Measurements from ENCODE around the gene FOXO3B.
"Not testable (repeated sequence)": the region's sequence is repeated elsewhere in the genome, so short reads cannot be mapped to it uniquely, and the experiment has no call there.

Gene FOXO3B

DNA sequence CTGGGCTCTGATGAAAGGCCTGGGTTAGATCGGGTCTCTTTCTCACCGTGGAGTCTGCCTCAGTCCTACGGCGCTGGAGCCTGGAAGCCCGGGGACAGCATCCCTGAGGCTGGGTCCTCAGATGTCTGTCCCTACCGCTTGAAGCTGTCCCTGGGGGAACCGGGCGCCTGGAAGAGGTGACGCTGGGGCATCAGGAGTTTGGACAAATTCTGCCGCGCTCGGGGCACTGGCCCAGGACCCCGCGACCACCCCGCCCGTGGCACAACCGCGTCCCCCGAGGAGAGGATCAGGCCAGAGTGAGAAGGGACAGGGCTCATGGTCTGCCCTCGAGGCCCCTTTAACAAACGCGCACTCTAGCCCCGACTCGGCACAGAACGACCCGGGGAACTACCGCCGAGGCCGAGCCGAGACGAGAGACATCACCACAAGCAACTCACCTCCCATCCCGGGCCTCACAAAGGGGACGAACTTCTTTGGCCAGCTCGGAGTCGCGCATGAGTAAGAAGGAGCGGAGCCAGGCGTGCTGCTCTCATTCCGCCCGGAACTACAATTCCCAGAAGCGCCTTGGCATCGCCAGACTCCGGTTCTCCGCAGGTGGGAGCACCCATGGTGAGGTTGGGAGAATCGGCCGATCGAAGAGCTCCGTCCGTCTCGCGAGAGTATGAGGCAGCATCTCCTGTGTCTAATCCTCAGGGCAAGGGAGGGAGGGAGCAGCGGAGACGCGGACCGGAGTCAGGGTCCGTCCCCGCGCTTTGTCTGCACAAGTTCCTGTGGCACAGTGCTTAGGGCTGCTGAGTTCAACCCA is at the start of gene FOXO3B:
Gene FOXO3B (minus strand): TSS at position 548 of the 805 bp plus-strand sequence. CDS start 663 bp downstream, outside the sequence.
- peak; percentile 96 for DNase-seq

GRCh38 chr17:18723509-18723908 is 41.4 kb upstream of the FOXO3B start:
- DNase-seq: not testable (repeated sequence)

- DNase-seq: not testable (repeated sequence)
Measured at GRCh38 chr17:18722612-18723011, 40.5 kb upstream of the FOXO3B start.

- not testable (repeated sequence) for DNase-seq
Measured at GRCh38 chr17:18721775-18722547, 39.8 kb upstream of the FOXO3B start.

GRCh38 chr17:18719428-18720110 is 37.5 kb upstream of the FOXO3B start:
- not testable (repeated sequence) for DNase-seq

DNA sequence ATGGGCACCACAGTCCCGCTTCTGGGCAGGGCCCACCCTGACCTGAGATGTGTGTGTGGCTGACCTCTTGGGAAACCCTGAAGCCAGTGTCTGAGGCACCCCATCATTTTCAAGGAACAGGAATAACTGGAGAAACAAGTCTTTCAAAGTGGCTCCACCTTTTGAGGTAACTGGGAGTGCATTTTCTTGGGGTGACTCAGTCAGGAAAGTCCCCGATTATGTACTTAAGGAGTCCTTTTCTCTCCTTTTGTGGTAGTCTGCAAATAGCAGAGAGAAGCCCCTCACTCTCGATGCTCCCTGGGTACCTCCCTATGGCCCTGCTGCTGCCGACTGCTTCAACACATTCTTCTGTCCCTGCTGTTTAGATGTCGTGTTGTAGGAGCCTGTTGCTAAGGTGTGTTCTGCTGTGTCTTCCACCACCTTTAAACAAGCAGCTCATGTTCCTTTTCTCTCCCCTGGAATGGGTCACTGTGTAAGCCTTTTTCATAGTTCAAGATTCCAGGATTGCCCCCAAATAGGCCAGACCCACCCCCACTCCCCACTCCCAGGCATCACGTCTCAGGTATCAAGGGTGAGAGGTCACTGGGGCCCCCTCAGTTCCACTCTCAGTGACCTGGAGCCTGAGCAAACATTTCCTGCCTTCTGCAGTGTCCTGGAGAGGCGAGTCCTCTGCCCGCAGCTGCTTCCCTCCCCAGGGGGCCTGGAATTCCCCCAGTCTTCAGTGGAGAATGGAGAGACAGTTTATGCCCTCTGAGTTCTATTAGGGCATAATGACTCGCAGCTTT is 36.7 kb upstream of the FOXO3B start:
- DNase-seq: not testable (repeated sequence)

DNA sequence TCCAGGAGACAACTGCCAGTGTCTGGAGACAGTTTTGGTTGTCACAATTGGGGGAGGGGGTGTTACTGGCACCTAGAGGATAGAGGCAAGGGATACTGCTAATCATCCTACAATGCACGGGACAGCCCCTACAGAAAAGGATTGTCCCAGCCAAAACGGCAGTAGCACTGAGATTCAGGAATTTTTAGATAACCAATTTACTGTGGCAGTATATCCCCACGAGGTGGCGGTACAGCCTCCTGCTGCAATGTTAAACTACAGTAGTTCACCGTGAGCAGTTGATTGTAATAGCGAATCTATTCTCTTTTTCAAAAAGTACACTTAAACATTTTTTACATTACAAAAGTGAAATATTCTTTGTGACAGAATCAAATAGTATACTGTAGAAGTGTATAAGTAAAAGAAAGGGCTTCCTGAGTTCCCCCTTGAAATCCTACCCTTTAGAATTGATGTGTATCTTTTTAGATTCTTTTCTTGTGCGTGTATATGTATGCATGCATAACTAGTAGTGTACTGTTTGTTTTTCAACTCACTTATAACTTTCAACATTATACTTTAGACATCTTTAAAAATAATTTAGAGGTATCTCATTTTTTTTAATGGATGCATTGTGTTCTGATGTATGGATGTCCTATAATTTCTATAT is 30.4 kb upstream of the FOXO3B start:
- DNase-seq: peak; percentile 19

DNA sequence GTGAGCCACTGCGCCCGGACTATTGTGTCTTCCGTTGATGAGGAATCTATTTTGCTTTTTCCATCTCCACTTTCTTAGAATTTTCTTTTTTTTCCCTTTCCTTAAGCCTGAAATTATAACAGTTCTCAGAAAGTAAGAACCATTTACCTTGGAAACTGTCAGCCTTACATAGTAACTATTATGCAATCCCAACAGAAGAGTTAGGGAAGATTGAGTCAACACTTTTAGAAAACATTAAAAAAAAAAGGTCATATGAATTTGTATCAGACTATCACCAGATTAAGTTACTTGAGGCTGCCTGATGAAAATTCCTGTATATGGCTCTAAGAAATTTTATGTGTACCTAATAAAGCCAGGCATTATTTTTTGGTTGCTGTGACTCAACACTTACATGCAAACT is 26.1 kb upstream of the FOXO3B start:
- not testable (repeated sequence) for DNase-seq

- not testable (repeated sequence) for DNase-seq
Measured at GRCh38 chr17:18705955-18706354, 23.8 kb upstream of the FOXO3B start.

DNA sequence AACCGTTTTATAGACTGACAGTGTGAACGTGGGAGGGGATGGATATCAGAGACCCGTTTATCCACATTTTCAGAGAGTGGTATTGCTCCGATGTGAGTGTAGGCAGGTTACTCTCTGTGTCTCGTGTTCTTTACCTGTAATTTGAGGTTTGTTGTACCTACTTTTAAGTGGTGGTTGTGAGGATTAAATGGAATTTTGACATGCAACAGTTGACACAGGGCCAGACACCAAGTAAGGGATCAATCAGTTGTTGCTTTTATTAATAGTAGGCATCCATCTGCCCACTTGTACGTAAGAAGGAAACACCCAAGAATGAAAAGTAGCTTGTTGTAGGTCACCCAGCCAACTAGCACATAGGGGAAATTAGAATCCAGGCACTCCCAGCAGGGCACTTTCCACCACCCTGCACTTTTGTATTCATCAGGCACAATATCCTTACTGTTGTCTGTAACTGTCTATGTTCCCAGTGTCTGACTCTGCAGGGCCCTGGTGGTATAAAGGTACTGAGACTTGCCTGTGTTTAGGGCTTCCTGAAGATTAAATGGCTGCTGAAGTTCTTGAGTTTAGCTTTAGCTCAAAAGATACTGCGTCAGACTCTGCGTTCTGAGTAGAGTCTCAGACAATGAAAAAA is 16.5 kb upstream of the FOXO3B start:
- DNase-seq: not testable (repeated sequence)

DNA sequence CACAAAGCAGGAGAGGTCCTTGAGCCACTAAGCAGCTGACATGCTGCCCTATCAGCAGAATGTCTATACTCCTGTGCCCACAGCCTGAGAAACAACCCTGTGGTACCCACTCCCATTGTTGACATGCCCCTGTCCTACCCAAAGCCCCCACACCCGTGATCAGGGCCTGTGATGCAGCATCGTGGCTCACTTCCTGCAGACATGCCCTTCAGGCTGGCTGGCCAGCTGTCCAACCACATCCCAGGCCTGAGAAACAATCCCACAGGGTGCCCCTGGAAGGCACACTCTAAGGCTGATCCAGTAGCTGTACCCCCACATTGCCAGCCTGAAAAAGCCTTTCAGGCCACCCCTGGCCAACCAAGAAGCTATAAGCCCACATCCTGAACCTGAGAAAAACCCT is 13.0 kb upstream of the FOXO3B start:
- DNase-seq: not testable (repeated sequence)

DNA sequence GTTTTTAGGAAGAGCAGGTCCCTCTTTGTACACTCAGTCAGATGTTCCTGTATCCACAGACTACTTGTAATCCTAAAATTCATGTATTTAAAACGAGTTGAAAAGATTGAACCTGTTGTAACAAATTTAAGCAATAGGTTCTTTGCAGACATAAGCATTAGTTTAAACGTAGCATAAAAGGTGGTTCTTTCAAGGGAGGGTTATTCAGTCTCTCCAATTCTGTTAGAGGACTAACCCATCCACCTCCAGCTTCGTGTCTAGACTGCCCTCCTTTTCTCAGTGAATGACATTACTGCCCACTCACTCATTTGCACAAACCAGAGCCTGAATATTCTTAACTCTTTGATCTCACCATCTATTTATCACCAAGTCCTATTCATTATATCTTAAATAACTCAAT is 554 bp upstream of the FOXO3B start:
- DNase-seq: not testable (repeated sequence)

DNA sequence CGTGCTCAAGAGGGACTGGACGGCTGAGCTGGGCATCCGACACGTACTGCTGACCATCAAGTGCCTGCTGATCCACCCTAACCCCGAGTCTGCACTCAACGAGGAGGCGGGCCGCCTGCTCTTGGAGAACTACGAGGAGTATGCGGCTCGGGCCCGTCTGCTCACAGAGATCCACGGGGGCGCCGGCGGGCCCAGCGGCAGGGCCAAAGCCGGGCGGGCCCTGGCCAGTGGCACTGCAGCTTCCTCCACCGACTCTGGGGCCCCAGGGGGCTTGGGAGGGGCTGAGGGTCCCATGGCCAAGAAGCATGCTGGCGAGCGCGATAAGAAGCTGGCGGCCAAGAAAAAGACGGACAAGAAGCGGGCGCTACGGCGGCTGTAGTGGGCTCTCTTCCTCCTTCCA is 4.7 kb downstream of the FOXO3B start:
- not testable (repeated sequence) for DNase-seq

- DNase-seq: not testable (repeated sequence)
Measured at GRCh38 chr17:18676928-18677327, 5.2 kb downstream of the FOXO3B start.

GRCh38 chr17:18672395-18673227 is 9.5 kb downstream of the FOXO3B start:
- not testable (repeated sequence) for DNase-seq

DNA sequence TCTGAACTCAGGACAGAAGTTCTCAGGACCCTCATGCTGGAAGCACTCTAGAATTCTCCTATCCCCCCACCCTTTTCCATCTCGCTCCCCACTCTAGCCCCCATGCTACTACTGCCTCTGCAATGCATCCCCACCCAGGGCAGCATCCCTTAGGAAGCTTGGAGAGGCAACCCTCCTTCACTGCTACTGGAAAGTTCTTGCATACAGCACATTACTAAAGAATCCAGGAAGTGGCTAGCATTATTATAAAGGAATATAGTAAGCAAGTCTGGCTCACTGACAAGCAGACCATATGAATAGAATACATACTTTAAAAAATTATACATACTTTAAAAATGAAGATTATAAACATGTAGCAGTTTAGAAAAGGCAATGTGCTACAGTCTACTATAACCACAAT is 13.5 kb downstream of the FOXO3B start:
- not testable (repeated sequence) for DNase-seq

GRCh38 chr17:18667535-18667934 is 14.6 kb downstream of the FOXO3B start:
- DNase-seq: not testable (repeated sequence)

DNA sequence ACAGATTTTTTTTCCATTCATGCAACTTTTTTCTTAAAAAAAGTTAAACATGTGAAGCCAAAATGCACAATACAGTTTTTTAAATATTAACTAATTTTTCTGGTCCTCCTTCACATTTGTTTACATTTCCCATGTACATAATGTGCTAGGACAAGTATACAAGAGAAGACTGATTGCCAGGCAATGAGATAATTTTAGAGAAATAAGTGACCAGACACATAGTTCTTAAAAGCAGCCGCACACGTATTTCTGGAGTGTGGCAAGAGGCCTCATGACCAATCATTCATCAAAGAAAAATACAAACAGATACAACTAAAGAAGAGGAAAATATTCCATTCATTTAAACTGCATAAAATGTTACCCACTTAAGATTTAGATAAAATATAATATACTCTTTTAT is 15.8 kb downstream of the FOXO3B start:
- not testable (repeated sequence) for DNase-seq

DNA sequence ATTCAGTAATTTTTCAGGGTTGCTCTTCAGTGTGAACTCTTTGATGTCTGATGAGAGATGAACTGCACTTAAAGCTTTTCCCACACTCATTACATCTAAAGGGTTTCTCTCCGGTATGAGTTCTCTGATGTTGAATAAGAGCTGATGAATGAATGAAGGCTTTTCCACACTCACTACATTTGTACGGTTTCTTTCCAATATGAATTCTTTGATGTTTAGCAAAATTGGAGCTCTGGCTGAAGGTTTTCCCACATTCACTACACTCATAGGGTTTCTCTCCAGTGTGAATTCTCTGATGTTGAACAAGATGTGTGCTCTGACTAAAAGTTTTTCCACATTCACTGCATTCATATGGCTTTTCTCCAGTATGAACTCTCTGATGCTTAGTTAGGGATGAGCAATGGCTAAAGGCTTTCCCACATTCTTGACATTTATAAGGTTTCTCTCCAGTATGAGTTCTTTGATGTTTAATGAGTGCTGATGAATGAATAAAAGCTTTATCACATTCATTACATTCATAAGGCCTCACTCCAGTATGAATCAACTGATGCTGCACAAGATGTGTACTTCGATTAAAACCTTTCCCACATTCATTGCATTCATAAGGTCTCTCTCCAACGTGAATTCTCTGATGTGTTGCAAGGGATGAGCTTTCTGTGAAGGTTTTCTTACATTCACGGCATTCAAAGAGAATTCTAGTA is 20.0 kb downstream of the FOXO3B start:
- not testable (repeated sequence) for DNase-seq

DNA sequence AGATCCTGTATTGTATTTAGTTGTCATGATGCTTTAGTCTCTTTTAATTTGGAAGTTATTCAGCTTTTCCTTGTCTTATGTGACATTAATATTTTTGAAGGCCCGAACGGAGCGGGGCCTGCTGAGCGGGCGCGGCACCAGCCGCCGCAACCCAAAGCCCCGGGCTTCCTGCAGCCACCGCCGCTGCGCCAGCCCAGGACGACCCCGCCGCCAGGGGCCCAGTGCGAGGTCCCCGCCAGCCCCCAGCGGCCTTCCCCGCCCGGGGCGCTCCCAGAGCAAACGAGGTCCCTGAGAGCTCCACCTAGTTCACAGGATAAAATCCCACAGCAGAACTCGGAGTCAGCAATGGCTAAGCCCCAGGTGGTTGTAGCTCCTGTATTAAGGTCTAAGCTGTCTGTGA is 32.0 kb downstream of the FOXO3B start:
- DNase-seq: not testable (repeated sequence)

All from NCI-H1436 (cell line).